ENCODE data around the gene PHETA1. TPM values are rescaled to one million over a fixed set of nuclear protein-coding genes. Genes with fewer than 3 reads are reported as not detected.

The PHETA1 gene
- 1 to 10 TPM; 1.1 to 1.2 TPM for total RNA-seq

DNA sequence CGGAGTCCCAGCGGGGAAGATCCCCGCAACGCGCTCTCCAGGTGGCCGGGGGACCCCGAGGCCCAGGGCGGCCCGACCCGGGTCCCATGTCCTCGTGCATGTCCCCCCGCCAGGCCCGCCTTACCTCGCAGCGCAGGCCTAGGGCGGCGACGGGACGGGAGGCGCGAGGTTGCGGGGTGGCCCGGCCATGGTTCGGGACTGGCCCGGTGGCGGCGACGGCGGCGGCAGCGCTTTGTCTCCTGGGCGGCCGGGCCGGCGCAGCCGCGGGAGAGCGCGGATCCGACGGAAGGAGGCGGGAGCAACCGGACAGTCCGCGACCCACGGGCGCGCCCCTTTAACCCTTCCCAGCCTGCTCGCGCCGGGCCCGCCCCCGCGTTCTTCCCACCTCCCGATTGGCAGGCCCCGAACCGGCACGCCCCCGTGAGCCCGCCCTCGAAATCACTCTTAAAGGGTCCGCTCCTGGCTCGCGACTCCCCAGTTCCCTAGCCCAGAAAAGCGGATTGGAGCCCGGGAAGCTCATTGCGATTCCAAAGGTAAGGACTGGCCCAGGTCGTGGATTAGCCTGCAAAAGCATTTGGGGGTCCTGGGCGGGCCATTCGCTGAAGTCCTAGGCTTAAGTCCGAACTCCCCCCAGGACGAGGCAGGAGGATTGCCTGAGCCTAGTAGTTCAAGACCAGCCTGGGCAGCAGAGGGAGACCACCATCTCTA, at the start of gene PHETA1:
PHETA1 (minus strand) TSS at position 308 of the 708 bp plus-strand sequence. CDS start 5,668 bp downstream, outside the sequence.
- ATAC-seq (replicated peaks): peak; percentile 92
- no peaks in the 10 kb centered on the region for H3K36me3 Mint-ChIP-seq (ENCODE audit: low read depth)
- H3K27me3 Mint-ChIP-seq: no peaks in the 10 kb centered on the region
- H3K9me3 Mint-ChIP-seq: no peaks in the 10 kb centered on the region
- H3K4me1 Mint-ChIP-seq: peaks cover 5% of the 10 kb centered on the region
- no peak within 1 kb of the TSS for H3K27ac Mint-ChIP-seq
- H3K4me3 Mint-ChIP-seq: peak within 1 kb of the TSS; percentile 68

DNA sequence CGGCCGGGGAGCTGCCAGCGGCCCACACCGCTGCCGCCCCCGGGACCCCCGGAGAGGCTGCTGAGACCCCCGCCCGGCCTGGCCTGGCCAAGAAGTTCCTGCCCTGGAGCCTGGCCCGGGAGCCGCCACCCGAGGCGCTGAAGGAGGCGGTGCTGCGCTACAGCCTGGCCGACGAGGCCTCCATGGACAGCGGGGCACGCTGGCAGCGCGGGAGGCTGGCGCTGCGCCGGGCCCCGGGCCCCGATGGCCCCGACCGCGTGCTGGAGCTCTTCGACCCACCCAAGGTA, 49.6 kb upstream of the PHETA1 start:
- H3K27ac Mint-ChIP-seq: no peak overlapping the region
- no peak overlapping the region for H3K4me3 Mint-ChIP-seq
- H3K9me3 Mint-ChIP-seq: no peaks in the 10 kb centered on the region
- no peaks in the 10 kb centered on the region for H3K27me3 Mint-ChIP-seq
- peaks cover 62% of the 10 kb centered on the region for H3K36me3 Mint-ChIP-seq (ENCODE audit: low read depth)
- no peak for ATAC-seq (replicated peaks)
- H3K4me1 Mint-ChIP-seq: peaks cover 16% of the 10 kb centered on the region

DNA sequence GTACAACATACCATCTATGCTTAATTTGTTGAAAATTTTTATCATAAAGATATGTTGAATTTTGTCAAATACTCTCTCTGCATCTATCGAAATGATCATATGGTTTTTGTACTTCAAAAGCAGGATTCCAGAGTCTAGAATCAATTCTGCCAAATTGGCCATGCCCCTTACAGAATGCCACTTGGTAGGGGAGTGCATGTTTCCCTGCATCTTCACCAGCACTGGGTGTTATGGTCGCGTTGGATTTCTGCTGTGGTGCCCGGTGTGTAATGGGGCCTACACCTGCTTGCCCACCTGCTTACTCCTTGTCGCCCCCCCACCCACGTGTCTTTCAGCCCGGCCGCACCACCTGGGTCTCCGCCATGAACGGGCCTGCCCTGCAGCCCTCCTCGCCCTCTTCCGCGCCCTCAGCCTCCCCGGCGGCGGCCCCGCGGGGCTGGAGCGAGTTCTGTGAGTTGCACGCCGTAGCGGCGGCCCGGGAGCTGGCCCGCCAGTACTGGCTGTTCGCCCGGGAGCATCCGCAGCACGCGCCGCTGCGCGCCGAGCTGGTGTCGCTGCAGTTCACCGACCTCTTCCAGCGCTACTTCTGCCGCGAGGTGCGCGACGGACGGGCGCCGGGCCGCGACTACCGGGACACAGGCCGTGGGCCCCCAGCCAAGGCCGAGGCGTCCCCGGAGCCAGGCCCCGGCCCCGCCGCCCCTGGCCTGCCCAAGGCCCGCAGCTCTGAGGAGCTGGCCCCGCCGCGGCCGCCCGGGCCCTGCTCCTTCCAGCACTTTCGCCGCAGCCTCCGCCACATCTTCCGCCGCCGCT, 49.1 kb upstream of the PHETA1 start:
- no peak overlapping the region for H3K4me3 Mint-ChIP-seq
- no peak overlapping the region for H3K27ac Mint-ChIP-seq
- H3K4me1 Mint-ChIP-seq: peaks cover 21% of the 10 kb centered on the region
- H3K9me3 Mint-ChIP-seq: no peaks in the 10 kb centered on the region
- peaks cover 61% of the 10 kb centered on the region for H3K36me3 Mint-ChIP-seq (ENCODE audit: low read depth)
- no peak for ATAC-seq (replicated peaks)
- H3K27me3 Mint-ChIP-seq: no peaks in the 10 kb centered on the region

DNA sequence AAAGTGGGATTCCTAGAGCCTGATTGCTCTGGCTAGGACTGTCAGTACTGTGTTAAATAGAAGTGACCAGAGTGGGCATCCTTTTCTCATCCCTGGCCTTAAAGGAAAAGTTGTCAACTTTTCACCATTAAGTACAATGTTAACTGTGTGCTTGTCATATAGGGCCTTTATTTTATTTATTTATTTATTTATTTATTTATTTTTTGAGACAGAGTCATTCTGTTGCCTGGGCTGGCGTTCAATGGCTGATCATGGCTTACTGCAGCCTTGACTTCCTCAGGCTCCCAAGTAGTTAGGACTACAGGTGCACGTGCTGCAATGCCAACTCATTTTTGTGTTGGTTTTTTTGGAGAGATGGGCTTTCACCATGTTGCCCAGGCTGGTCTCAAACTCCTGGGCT, 48.4 kb upstream of the PHETA1 start:
- Mint-ChIP-seq H3K4me3 (no peak overlapping the region), H3K4me1 (peaks cover 21% of the 10 kb centered on the region), H3K27ac (no peak overlapping the region), H3K9me3 (no peaks in the 10 kb centered on the region), H3K36me3 (ENCODE audit: low read depth) (peaks cover 54% of the 10 kb centered on the region), H3K27me3 (no peaks in the 10 kb centered on the region)
- no peak for ATAC-seq (replicated peaks)

DNA sequence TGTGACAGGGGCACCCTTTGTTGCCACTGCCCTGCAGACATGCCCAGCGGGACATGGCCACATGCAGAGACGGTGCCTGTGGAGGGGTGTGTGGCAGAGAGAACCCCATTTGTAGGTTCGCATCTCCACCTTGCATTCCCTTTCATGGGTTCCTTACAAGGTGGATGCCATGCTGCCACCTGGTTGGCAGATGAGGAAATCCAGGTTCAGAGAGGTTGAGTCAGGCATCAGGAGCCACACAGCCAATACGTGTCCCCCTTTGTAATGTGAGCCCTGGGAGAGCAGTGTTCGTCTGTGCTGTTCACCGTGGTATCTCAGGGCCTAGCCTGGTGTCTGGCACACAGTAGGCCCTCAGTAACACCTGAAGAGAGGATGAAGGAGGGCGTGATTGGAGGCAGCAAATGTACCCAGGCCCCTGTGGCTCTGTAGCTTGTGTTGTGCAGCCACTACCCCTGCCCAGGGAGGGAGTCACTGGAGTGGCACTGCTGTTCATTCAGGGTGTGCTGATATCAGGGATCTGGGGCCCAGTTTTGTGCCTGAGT, 45.9 kb upstream of the PHETA1 start:
- peaks cover 31% of the 10 kb centered on the region for H3K4me1 Mint-ChIP-seq
- no peaks in the 10 kb centered on the region for H3K27me3 Mint-ChIP-seq
- H3K27ac Mint-ChIP-seq: peak overlapping the region; percentile 64
- H3K4me3 Mint-ChIP-seq: no peak overlapping the region
- ATAC-seq (replicated peaks): no peak
- no peaks in the 10 kb centered on the region for H3K9me3 Mint-ChIP-seq
- peaks cover 29% of the 10 kb centered on the region for H3K36me3 Mint-ChIP-seq (ENCODE audit: low read depth)

DNA sequence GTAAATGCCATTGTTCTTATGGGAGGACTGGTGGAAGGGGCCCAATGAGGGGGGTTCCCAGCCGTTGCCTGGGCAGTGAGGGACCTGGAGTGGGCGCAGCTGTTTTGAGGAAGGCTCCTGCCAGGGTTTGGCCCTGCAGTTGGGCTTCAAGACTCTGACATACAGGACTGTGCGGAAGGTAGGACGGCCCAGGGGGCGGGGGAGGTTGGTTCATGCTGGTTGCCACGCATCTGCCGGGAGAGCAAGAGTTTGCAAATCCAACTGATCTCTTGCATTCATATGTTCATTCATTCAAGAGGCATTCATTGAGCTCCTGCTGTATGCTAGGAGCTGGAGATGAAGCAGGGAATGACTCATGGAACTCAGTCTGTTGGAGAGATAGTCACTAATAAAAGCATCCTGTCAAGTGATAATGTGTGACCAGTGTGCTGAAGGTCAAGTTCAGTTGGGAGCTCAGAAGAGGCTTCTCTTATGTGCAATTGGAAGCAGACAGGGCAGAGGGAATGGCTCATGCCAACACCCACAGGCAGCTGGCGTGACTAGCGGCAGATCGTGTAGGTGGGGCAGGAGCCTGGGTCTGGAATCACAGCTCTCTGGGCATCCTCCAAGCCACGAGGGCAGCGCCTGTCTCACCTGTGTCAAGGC, 44.7 kb upstream of the PHETA1 start:
- no peak for ATAC-seq (replicated peaks)
- H3K4me1 Mint-ChIP-seq: peaks cover 36% of the 10 kb centered on the region
- H3K27ac Mint-ChIP-seq: peak overlapping the region; percentile 72
- peaks cover 20% of the 10 kb centered on the region for H3K36me3 Mint-ChIP-seq (ENCODE audit: low read depth)
- no peaks in the 10 kb centered on the region for H3K9me3 Mint-ChIP-seq
- peak overlapping the region; percentile 73 for H3K4me3 Mint-ChIP-seq
- H3K27me3 Mint-ChIP-seq: no peaks in the 10 kb centered on the region

DNA sequence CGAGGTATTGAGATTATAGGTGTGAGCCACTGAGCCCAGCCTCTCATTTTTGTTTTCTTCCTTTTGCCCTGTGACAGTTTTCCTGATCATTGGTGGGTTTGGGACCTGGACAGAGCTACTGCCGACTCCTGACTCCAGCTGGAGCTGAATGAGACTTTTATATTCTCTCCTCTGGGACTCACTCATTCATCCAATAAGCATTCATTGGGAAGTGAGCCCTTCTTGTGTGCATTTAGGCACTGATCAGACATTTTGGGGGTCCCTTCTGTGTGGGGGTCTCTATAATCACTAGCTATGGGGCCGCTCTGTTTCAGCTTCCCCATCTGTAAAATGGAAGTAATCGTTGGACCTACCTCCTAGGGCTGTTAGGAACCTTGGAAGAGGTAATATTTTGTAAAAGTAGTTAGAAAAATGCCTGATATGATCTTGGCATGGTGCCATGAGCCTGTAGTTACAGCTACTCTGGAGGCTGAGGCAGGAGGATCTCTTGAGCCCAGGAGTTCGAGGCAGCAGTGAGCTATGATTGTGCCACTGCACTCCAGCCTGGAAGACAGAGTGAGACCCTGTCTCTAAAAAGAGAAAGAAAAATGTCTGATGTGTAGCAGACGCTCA, 44.0 kb upstream of the PHETA1 start:
- H3K9me3 Mint-ChIP-seq: no peaks in the 10 kb centered on the region
- peaks cover 42% of the 10 kb centered on the region for H3K4me1 Mint-ChIP-seq
- H3K27ac Mint-ChIP-seq: peak overlapping the region; percentile 72
- H3K4me3 Mint-ChIP-seq: peak overlapping the region; percentile 73
- no peak for ATAC-seq (replicated peaks)
- peaks cover 20% of the 10 kb centered on the region for H3K36me3 Mint-ChIP-seq (ENCODE audit: low read depth)
- no peaks in the 10 kb centered on the region for H3K27me3 Mint-ChIP-seq

DNA sequence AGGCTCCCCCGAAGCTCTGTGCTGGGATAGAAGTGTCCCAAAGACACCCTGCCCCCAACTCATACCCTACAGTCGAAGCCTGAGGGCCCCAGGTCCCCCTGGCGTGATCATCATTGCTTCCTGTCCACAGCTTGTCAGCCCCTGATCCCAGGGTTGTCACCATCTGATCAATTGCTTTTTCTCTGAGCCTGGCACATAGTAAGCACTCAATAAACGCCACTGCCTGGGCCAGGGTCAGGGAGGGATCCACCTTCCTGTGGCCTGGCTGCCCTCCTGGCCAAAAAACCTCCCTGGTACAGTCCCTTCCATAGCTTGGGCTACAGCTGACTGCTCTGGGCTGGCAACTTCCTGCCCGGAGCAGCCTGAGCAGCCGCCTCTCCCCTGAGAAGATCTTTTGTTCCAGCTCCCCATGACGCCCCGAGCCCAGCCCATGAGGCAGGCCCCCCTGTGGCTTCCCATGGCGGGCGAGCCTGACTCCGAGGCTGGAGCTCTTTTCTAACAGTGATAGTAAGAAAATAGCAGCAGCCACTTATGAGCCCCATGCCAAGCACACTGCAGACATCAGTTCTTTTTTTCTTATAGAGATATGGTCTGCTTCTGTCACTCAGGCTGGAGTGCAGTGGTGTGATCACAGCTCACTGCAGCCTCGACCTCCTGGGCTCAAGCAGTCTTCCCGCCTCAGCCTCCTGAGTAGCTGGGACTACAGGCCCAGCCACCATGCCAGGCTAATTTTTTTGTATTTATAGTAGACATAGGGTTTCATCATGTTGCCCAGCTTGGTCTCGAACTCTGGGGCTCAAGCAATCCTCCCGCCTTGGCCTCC, 43.3 kb upstream of the PHETA1 start:
- Mint-ChIP-seq H3K27ac (peak overlapping the region; percentile 72), H3K9me3 (no peaks in the 10 kb centered on the region), H3K27me3 (no peaks in the 10 kb centered on the region), H3K4me1 (peaks cover 47% of the 10 kb centered on the region), H3K4me3 (peak overlapping the region; percentile 73), H3K36me3 (ENCODE audit: low read depth) (peaks cover 20% of the 10 kb centered on the region)
- ATAC-seq (replicated peaks): peak; percentile 31

GRCh38 chr12:111411185-111411764, 42.4 kb upstream of the PHETA1 start:
- H3K36me3 Mint-ChIP-seq (ENCODE audit: low read depth): peaks cover 13% of the 10 kb centered on the region
- H3K27ac Mint-ChIP-seq: no peak overlapping the region
- peak overlapping the region; percentile 92 for H3K4me3 Mint-ChIP-seq
- no peaks in the 10 kb centered on the region for H3K9me3 Mint-ChIP-seq
- peak; percentile 51 for ATAC-seq (replicated peaks)
- H3K4me1 Mint-ChIP-seq: peaks cover 47% of the 10 kb centered on the region
- no peaks in the 10 kb centered on the region for H3K27me3 Mint-ChIP-seq

DNA sequence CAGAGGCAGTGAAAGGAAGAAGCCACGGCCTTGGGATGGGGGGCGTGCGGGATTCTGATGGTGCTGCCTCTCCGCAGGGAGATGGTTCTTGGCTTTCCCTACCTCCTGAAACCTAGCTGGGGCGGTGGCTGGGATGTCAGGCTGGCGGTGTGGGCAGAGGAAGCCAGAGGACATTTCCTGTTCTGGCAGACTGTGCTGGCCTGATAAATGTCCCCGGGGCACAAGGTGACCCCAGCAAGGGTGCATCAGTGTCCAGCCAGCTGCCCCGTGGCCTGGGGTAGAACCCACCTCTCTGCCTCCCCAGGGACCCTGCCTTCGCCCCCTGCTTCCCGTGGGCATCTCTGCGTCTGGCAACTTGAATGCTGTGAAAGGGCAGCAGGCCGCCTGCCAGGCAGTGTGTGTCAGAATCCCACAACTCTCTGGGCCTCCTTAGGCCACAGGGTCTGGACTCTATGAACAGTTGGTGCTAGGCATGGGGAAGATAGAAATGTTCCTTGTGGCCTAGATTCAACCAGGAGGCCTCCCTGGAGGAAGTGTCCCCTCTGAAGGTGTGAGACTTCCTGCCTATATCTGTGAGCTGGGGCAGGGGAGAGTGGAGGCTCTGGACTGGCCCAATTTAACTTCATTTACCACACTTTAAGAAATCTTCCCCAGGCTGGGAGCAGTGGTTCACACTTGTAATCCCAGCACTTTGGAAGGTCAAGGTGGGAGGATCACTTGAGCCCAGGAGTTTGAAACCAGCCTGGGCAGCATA, 41.7 kb upstream of the PHETA1 start:
- Mint-ChIP-seq H3K27me3 (no peaks in the 10 kb centered on the region), H3K27ac (peak overlapping the region; percentile 46), H3K9me3 (no peaks in the 10 kb centered on the region), H3K36me3 (ENCODE audit: low read depth) (peaks cover 9% of the 10 kb centered on the region), H3K4me1 (peaks cover 47% of the 10 kb centered on the region), H3K4me3 (peak overlapping the region; percentile 92)
- ATAC-seq (replicated peaks): no peak

- Mint-ChIP-seq H3K27me3 (no peaks in the 10 kb centered on the region), H3K4me1 (peaks cover 43% of the 10 kb centered on the region), H3K4me3 (peak overlapping the region; percentile 92), H3K36me3 (ENCODE audit: low read depth) (peaks cover 5% of the 10 kb centered on the region), H3K27ac (peak overlapping the region; percentile 46), H3K9me3 (no peaks in the 10 kb centered on the region)
- ATAC-seq (replicated peaks): no peak
Observed at GRCh38 chr12:111409780-111410430, 41.0 kb upstream of the PHETA1 start.

DNA sequence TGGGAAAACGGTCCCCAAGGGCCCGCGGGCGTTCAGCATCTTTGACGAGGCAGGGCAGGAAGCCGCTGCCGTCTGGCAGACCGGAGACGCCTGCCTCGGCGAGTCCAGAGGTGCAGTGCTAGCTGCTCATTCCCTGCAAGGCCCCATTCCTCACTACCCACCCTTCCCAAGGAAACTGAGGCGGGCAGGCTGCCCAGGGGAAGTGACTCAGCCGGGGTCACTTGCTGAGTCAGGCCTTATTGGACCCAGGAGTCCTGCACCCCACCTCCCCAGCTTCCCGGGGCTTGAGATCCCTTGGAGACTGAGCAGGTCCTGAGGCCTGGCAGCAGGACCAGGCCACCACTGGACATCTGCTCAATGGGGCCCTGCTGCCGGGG, 40.5 kb upstream of the PHETA1 start:
- H3K27me3 Mint-ChIP-seq: no peaks in the 10 kb centered on the region
- H3K9me3 Mint-ChIP-seq: no peaks in the 10 kb centered on the region
- ATAC-seq (replicated peaks): no peak
- peaks cover 44% of the 10 kb centered on the region for H3K4me1 Mint-ChIP-seq
- H3K4me3 Mint-ChIP-seq: peak overlapping the region; percentile 92
- H3K36me3 Mint-ChIP-seq (ENCODE audit: low read depth): peaks cover 5% of the 10 kb centered on the region
- no peak overlapping the region for H3K27ac Mint-ChIP-seq
